GM20431 (cell line): ENCODE measurements around the gene IRGC.

Experiments used
- in situ Hi-C: fragments of 300-500 bp; cut with MseI, MboI; formaldehyde crosslinking; loops from one replicate; pipeline ENCODE4 v1.15.0; 2020; ENCODE audit warnings: low sequenced_read_pairs; ENCODE audit not compliant: unreplicated experiment

IRGC gene

GRCh38 chr19:43721469-43722048 is 5.7 kb downstream of the IRGC start:
- in situ Hi-C loops = no loop called here

- in situ Hi-C loops = no loop called here
Observed at GRCh38 chr19:43723588-43723987, 7.7 kb downstream of the IRGC start.

- in situ Hi-C loops = no loop called here
Observed at GRCh38 chr19:43724896-43725295, 9.0 kb downstream of the IRGC start.

- in situ Hi-C loops = no loop called here
Observed at GRCh38 chr19:43725468-43725867, 9.6 kb downstream of the IRGC start.

GRCh38 chr19:43726736-43727592 is 11.1 kb downstream of the IRGC start:
- in situ Hi-C loops = no loop called here

GRCh38 chr19:43727593-43727853 is 11.6 kb downstream of the IRGC start:
- in situ Hi-C loops = no loop called here

GRCh38 chr19:43729919-43730318 is 14.0 kb downstream of the IRGC start:
- in situ Hi-C loops = no loop called here

- in situ Hi-C loops = no loop called here
Observed at GRCh38 chr19:43731346-43731745, 15.5 kb downstream of the IRGC start.

- in situ Hi-C loops = no loop called here
Observed at GRCh38 chr19:43731846-43732245, 16.0 kb downstream of the IRGC start.

GRCh38 chr19:43735013-43735412 is 19.1 kb downstream of the IRGC start:
- in situ Hi-C loops = no loop called here

GRCh38 chr19:43735957-43736356 is 20.1 kb downstream of the IRGC start:
- in situ Hi-C loops = no loop called here

GRCh38 chr19:43738780-43739211 is 22.9 kb downstream of the IRGC start:
- in situ Hi-C loops = no loop called here

GRCh38 chr19:43739439-43740235 is 23.8 kb downstream of the IRGC start:
- in situ Hi-C loops = no loop called here

- in situ Hi-C loops = no loop called here
Observed at GRCh38 chr19:43741075-43741825, 25.4 kb downstream of the IRGC start.

- in situ Hi-C loops = no loop called here
Observed at GRCh38 chr19:43743059-43743458, 27.2 kb downstream of the IRGC start.

- in situ Hi-C loops = loop anchor here (5.0 kb wide), 1 partner anchor 35 kb away; the partner anchor contains the start of gene KCNN4
Observed at GRCh38 chr19:43747557-43748204, 31.8 kb downstream of the IRGC start.

GRCh38 chr19:43748205-43748594 is 32.3 kb downstream of the IRGC start:
- in situ Hi-C loops = loop anchor here (5.0 kb wide), 1 partner anchor 34 kb away; the partner anchor contains the start of gene KCNN4

GRCh38 chr19:43748685-43749084 is 32.8 kb downstream of the IRGC start:
- in situ Hi-C loops = loop anchor here (5.0 kb wide), 1 partner anchor 34 kb away; the partner anchor contains the start of gene KCNN4

- in situ Hi-C loops = loop anchor here (5.0 kb wide), 1 partner anchor 33 kb away; the partner anchor contains the start of gene KCNN4
Observed at GRCh38 chr19:43749152-43749551, 33.3 kb downstream of the IRGC start.

- in situ Hi-C loops = loop anchor here (5.0 kb wide), 1 partner anchor 32 kb away; the partner anchor contains the start of gene KCNN4
Observed at GRCh38 chr19:43749898-43750297, 34.0 kb downstream of the IRGC start.
